Gastroesophageal sphincter (tissue), 4 donors: ENCODE data around the gene SPTBN5. TPM values are rescaled to one million over a fixed set of nuclear protein-coding genes. Genes with fewer than 3 reads are reported as not detected.

Experiments used
- ATAC-seq: fragments of 150-250 bp; one replicate; pipeline ENCODE4 v1.9.1; 2016; ENCODE audit warnings: mild to moderate bottlenecking, moderate library complexity
- H3K27ac ChIP-seq, 4 donors: fragments of 200-600 bp; sonication (generic) in 3 of 4; 1 replicate in 3 of 4; 2 replicates in 1 of 4; pipeline ENCODE4 v1.5.1; 2016 to 2019
- H3K27me3 ChIP-seq: fragments of 200-600 bp; sonication (generic); one replicate; pipeline ENCODE4 v1.5.1; 2019
- H3K36me3 ChIP-seq, 2 donors: fragments of 200-600 bp; sonication (generic); one replicate each; pipeline ENCODE4 v1.5.1; 2019; ENCODE audit warnings: control low read depth in 1 of 2
- H3K4me1 ChIP-seq, 3 donors: fragments of 200-600 bp; sonication (generic); 1 replicate in 2 of 3; 2 replicates in 1 of 3; pipeline ENCODE4 v1.5.1; 2016 to 2019; ENCODE audit warnings: control low read depth in 2 of 3
- H3K4me3 ChIP-seq, 2 donors: fragments of 200-600 bp; sonication (generic); one replicate each; pipeline ENCODE4 v1.5.1; 2019; ENCODE audit warnings: mild to moderate bottlenecking in 1 of 2, moderate library complexity in 1 of 2
- H3K9me3 ChIP-seq, 3 donors: fragments of 200-600 bp; sonication (generic); one replicate each; pipeline ENCODE4 v1.5.1; 2017 to 2019; ENCODE audit warnings: control low read depth in 2 of 3
- EP300 ChIP-seq: sonication (generic); formaldehyde crosslinking; IDR thresholded peaks from one replicate; pipeline ENCODE4 v1.6.1; 2017; ENCODE audit warnings: antibody characterized with exemption, mild to moderate bottlenecking
- POLR2A ChIP-seq, 2 donors: fragments of 450-650 bp; IDR thresholded peaks; one replicate each; pipeline ENCODE4 v1.6.1; 2017; ENCODE audit warnings: antibody characterized with exemption in 2 of 2, mild to moderate bottlenecking in 2 of 2, moderate library complexity in 1 of 2
- POLR2AphosphoS5 ChIP-seq: sonication (generic); formaldehyde crosslinking; IDR thresholded peaks from one replicate; pipeline ENCODE4 v1.6.1; 2017; ENCODE audit warnings: antibody characterized with exemption
- WGBS, 2 donors: methylation state at CpG; one replicate each; pipeline ENCODE4 v1.1.5; 2018; ENCODE audit warnings: low coverage in 1 of 2; 5-methylcytosine and 5-hydroxymethylcytosine counted together
- total RNA-seq, 4 donors: library from RNA; depleted of rRNA; stranded (reverse); fragments of >200 nt; gene quantifications; one replicate each; pipeline ENCODE4 v1.1.0, GENCODE V29; 2016
- TF ChIP-seq, protein P1 (sequence below), 4 experiments: fragments of 200-600 bp in 2 of 4; fragments of 450-650 bp in 2 of 4; sonication (generic) in 1 of 4; IDR thresholded peaks; one replicate each; pipeline ENCODE4 v1.5.1; 2017 to 2019; ENCODE audit warnings: antibody characterized with exemption in 4 of 4, mild to moderate bottlenecking in 2 of 4, moderate library complexity in 2 of 4

The SPTBN5 gene
- total RNA-seq, 4 donors from 2014 or later: 0.13 to 0.93 (median 0.38) TPM

DNA sequence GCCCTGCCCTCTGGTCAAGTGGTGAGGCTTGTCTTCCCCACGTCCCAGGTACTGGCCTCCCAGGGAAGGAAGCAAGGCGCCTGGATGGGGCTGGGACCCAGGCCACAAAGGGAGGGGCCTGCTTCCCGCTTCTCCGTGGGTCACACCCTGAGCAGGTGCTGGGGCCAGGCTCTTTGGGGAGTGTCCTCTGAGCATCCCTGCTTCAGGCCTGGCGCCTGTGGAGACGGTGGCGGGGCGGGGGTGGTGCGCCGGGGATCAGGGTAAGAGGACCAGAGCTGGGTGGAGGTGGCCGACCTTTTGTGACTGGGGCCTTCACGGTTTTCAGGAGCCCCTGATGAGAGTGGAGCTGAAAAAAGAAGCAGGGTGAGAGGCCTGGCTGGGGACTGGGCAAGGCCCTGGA, 51.6 kb downstream of the SPTBN5 start:
- no peaks in the 10 kb centered on the region for H3K9me3 ChIP-seq
- H3K27me3 ChIP-seq: no peaks in the 10 kb centered on the region
- WGBS, 2 donors: 80% methylated on average over 2 of the region's 12 CpGs; no CpG with 5 or more reads in 1 of the 2 donors
- H3K4me1 ChIP-seq: no peaks in the 10 kb centered on the region
- no peak for TF ChIP-seq EP300
- TF ChIP-seq POLR2A (IDR thresholded peaks at IDR 0.05): no peak
- no peak for TF ChIP-seq POLR2AphosphoS5
- TF ChIP-seq, protein P1, sequence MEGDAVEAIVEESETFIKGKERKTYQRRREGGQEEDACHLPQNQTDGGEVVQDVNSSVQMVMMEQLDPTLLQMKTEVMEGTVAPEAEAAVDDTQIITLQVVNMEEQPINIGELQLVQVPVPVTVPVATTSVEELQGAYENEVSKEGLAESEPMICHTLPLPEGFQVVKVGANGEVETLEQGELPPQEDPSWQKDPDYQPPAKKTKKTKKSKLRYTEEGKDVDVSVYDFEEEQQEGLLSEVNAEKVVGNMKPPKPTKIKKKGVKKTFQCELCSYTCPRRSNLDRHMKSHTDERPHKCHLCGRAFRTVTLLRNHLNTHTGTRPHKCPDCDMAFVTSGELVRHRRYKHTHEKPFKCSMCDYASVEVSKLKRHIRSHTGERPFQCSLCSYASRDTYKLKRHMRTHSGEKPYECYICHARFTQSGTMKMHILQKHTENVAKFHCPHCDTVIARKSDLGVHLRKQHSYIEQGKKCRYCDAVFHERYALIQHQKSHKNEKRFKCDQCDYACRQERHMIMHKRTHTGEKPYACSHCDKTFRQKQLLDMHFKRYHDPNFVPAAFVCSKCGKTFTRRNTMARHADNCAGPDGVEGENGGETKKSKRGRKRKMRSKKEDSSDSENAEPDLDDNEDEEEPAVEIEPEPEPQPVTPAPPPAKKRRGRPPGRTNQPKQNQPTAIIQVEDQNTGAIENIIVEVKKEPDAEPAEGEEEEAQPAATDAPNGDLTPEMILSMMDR (IDR thresholded peaks at IDR 0.05): no peak
- peaks cover 0 to 83% of the 10 kb centered on the region in 2 donors for H3K36me3 ChIP-seq
- no peak overlapping the region for H3K27ac ChIP-seq
- H3K4me3 ChIP-seq: no peak overlapping the region
- no peak for ATAC-seq

DNA sequence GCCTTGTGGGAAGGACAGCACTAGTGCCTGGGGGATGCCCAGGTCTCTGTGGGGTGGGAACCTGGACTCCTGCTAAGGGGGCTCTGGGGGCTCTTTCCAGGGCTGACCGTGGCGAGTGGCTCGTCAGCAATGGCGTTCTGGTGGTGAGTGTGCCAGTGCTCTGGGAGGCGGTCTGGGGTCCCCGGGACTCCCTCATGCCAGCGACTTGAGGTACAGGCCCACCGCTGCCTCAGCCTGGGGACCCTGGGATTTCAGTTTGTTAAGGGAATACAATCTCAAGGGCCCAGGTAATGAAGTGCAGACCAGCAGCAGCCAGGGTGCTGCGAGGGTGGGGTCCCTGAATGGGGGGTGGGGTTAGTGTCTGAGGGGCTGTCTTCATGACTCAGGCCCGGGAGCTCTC, 52.7 kb downstream of the SPTBN5 start:
- ATAC-seq: no peak
- Histone ChIP-seq H3K27me3 (no peaks in the 10 kb centered on the region), H3K4me1 (no peaks in the 10 kb centered on the region), H3K4me3 (no peak overlapping the region), H3K9me3 (no peaks in the 10 kb centered on the region), H3K36me3 (peaks cover 0 to 83% of the 10 kb centered on the region in 2 donors), H3K27ac (no peak overlapping the region)
- WGBS, 2 donors: no CpG with 5 or more reads among the region's 10 CpGs
- TF ChIP-seq POLR2A (IDR thresholded peaks at IDR 0.05) (no peak), EP300 (no peak), POLR2AphosphoS5 (no peak)
- TF ChIP-seq, protein P1 (IDR thresholded peaks at IDR 0.05): no peak

DNA sequence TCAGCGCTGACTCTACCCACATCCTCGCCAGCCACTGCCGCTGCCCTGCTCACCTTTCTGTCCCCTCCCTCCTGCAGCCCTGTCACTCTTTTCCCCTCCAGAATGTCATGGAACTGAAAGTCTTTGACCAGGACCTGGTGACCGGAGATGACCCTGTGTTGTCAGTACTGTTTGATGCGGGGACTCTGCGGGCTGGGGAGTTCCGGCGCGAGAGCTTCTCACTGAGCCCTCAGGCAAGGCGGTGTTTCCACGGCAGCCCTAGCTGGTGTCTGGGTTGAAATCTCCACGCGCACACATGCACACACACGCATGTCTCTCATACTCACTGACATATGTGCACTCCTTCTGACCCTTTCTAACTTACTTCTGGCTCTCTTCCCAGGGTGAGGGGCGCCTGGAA, 53.2 kb downstream of the SPTBN5 start:
- no peak for ATAC-seq
- Histone ChIP-seq H3K27me3 (no peaks in the 10 kb centered on the region), H3K4me3 (no peak overlapping the region), H3K27ac (no peak overlapping the region), H3K9me3 (no peaks in the 10 kb centered on the region), H3K4me1 (no peaks in the 10 kb centered on the region), H3K36me3 (peaks cover 0 to 83% of the 10 kb centered on the region in 2 donors)
- WGBS, 2 donors: 60% methylated on average over 1 of the region's 15 CpGs; no CpG with 5 or more reads in 1 of the 2 donors
- TF ChIP-seq POLR2A (IDR thresholded peaks at IDR 0.05): no peak
- no peak for TF ChIP-seq POLR2AphosphoS5
- no peak for TF ChIP-seq EP300
- TF ChIP-seq, protein P1 (IDR thresholded peaks at IDR 0.05): no peak

DNA sequence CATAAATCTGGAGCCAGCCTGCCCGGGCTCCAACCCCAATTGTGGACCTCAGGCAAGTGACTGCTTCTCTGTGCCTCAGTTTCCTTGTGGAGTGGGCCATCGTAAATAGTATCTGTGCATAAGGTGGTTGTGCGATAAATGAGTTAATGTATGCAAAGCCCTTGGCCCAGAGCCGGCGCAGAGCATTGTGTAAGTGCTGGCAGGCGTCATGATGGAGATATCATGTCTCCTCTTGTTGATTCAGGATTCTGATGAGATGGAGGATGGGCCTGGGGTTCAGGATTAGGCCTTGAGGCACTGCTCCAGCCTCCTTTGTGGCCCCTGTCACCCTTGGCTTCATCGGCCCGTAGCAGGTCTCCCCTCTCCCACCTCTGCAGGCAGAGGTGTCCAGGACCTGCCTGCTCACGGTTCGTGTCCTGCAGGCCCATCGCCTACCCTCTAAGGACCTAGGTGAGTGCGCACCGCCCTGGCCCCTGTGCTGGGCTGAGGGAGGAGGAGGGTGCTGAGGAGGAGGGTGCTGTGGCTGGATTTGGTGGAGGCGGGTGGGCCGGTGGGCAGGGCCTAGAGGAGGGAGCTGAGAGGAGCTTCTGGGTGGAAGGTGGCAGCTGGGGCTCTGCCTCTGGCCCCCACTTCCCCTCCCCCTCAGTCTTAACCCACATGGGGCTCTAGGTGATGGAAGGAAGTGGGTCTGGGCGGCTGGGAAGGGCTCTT, 53.9 kb downstream of the SPTBN5 start:
- H3K4me1 ChIP-seq: no peaks in the 10 kb centered on the region
- H3K9me3 ChIP-seq: no peaks in the 10 kb centered on the region
- no peak for ATAC-seq
- H3K4me3 ChIP-seq: no peak overlapping the region
- WGBS, 2 donors: 88 to 94% methylated on average over 3 to 6 of the region's 16 CpGs
- H3K27me3 ChIP-seq: no peaks in the 10 kb centered on the region
- TF ChIP-seq, protein P1 (IDR thresholded peaks at IDR 0.05): no peak
- TF ChIP-seq POLR2A (IDR thresholded peaks at IDR 0.05) (no peak), EP300 (no peak), POLR2AphosphoS5 (no peak)
- no peak overlapping the region for H3K27ac ChIP-seq
- peaks cover 0 to 83% of the 10 kb centered on the region in 2 donors for H3K36me3 ChIP-seq

DNA sequence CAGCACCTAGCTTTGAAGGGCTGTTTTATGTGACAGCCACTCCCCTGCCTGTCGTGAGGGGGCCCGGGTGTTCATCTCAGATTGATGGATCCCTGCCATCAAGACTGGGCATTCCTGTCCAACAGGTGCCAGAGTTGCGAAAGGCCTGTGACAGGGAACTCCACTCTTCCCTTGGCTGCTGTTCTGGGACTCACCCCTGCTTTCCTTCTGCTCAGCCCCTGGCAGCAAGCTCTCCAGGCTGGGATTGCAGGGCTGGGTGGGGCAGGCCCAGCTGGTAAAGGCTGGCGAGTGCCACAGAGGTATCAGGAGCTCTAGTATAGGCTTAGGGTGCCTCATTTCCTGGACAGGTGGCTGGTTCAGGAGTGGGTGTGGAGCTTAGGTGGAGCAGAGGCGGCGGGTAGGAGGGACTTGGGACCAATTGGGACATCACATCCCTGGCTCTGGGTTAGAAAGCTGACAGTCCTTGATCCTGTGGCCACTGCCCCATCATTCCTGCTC, 55.4 kb downstream of the SPTBN5 start, which contains the start of gene PLA2G4B:
PLA2G4B (plus strand) TSS at position 448 of the 498 bp plus-strand sequence. CDS start 67 bp downstream, outside the sequence.
- ATAC-seq: no peak
- TF ChIP-seq POLR2A (IDR thresholded peaks at IDR 0.05) (no peak), EP300 (no peak), POLR2AphosphoS5 (no peak)
- TF ChIP-seq, protein P1 (IDR thresholded peaks at IDR 0.05): no peak
- WGBS, 2 donors: 95% methylated on average over 4 of the region's 6 CpGs; no CpG with 5 or more reads in 1 of the 2 donors

More for the DNA sequence above, 55.4 kb downstream of the SPTBN5 start, which contains the start of gene PLA2G4B:
- Histone ChIP-seq H3K4me3 (no peak within 1 kb of the TSS), H3K9me3 (no peaks in the 10 kb centered on the region), H3K27me3 (no peaks in the 10 kb centered on the region), H3K27ac (no peak within 1 kb of the TSS), H3K36me3 (peaks cover 0 to 76% of the 10 kb centered on the region in 2 donors), H3K4me1 (no peaks in the 10 kb centered on the region)
